HEK293 (cell line): Measurements from ENCODE around the gene OR4D6.
"Not testable (repeated sequence)": the region's sequence is repeated elsewhere in the genome, so short reads cannot be mapped to it uniquely, and the experiment has no call there.

Experiments used
- CTCF ChIA-PET: fragments of 350-600 bp; formaldehyde crosslinking; extraction: SDS; loops from one replicate; lab custom pipeline; 2021; ENCODE audit warnings: antibody characterized with exemption; lab: Yijun Ruan, JAX
- POLR2A ChIA-PET: fragments of 300-600 bp; formaldehyde crosslinking; extraction: SDS; loops from one replicate; lab custom pipeline; 2020; ENCODE audit warnings: antibody characterized with exemption, inconsistent platforms; lab: Yijun Ruan, JAX
- H3K27ac ChIP-seq: fragments of 200-500 bp; sonication (Bioruptor generic); 2 replicates; pipeline ENCODE4 v1.5.1; 2014; ENCODE audit warnings: low read depth, low read length, control low read depth, inconsistent platforms; ENCODE audit errors: extremely low read depth
- H3K36me3 ChIP-seq, 2 experiments: fragments of 200-500 bp in 1 of 2; sonication (Bioruptor generic) in 1 of 2; 1 replicate in 1 of 2; 2 replicates in 1 of 2; pipeline ENCODE4 v1.5.1; 2014 to 2017; ENCODE audit warnings: inconsistent platforms in 2 of 2, low read length in 2 of 2; ENCODE audit not compliant: control insufficient read depth in 2 of 2, insufficient read depth in 1 of 2
- H3K4me1 ChIP-seq: fragments of 200-500 bp; sonication (Bioruptor generic); 2 replicates; pipeline ENCODE4 v1.5.1; 2014; ENCODE audit warnings: mild to moderate bottlenecking, low read length, inconsistent platforms; ENCODE audit not compliant: control insufficient read depth, insufficient read depth
- H3K4me3 ChIP-seq: 2 replicates; pipeline ENCODE4 v1.5.1; 2011; ENCODE audit warnings: low read depth, mild to moderate bottlenecking, control low read depth, low read length, moderate library complexity
- H3K9me3 ChIP-seq: fragments of 200-500 bp; sonication (Bioruptor generic); 2 replicates; pipeline ENCODE4 v1.5.1; 2014; ENCODE audit warnings: low read depth, low read length, inconsistent platforms; ENCODE audit not compliant: control insufficient read depth, insufficient read depth
- BCL6B ChIP-seq: fragments of 450-650 bp; formaldehyde crosslinking; IDR thresholded peaks from 2 replicates; pipeline ENCODE4 v1.5.1; 2017; ENCODE audit warnings: missing biosample characterization, missing genetic modification characterization
- TSHZ1 ChIP-seq: fragments of 450-650 bp; formaldehyde crosslinking; IDR thresholded peaks from 2 replicates; pipeline ENCODE4 v1.5.1; 2016; ENCODE audit warnings: missing biosample characterization, missing genetic modification characterization, borderline replicate concordance
- ZEB2 ChIP-seq: fragments of 450-650 bp; formaldehyde crosslinking; IDR thresholded peaks from 2 replicates; pipeline ENCODE4 v1.5.1; 2016; ENCODE audit warnings: missing biosample characterization, missing genetic modification characterization
- ZNF138 ChIP-seq: fragments of 450-650 bp; formaldehyde crosslinking; IDR thresholded peaks from 2 replicates; pipeline ENCODE4 v1.5.1; 2016; ENCODE audit warnings: missing biosample characterization, missing genetic modification characterization, borderline replicate concordance
- ZNF248 ChIP-seq: fragments of 450-650 bp; formaldehyde crosslinking; IDR thresholded peaks from 2 replicates; pipeline ENCODE4 v1.5.1; 2017; ENCODE audit warnings: missing biosample characterization, missing genetic modification characterization
- ZNF366 ChIP-seq: fragments of 450-650 bp; formaldehyde crosslinking; conservative IDR thresholded peaks from 2 replicates; pipeline ENCODE4 v1.5.1; 2016; ENCODE audit warnings: missing biosample characterization, missing genetic modification characterization
- ZNF513 ChIP-seq: fragments of 450-650 bp; IDR thresholded peaks from 2 replicates; pipeline ENCODE4 v1.5.1; 2018; ENCODE audit warnings: missing biosample characterization, missing genetic modification characterization
- ZNF677 ChIP-seq: fragments of 450-650 bp; IDR thresholded peaks from 2 replicates; pipeline ENCODE4 v1.5.0; 2018; ENCODE audit warnings: missing biosample characterization, mild to moderate bottlenecking, missing genetic modification characterization, moderate library complexity
- ZNF707 ChIP-seq: fragments of 450-650 bp; formaldehyde crosslinking; IDR thresholded peaks from 2 replicates; pipeline ENCODE4 v1.5.1; 2016; ENCODE audit warnings: missing biosample characterization, missing genetic modification characterization
- ZNF776 ChIP-seq: fragments of 450-650 bp; formaldehyde crosslinking; IDR thresholded peaks from 2 replicates; pipeline ENCODE4 v1.5.0; 2017; ENCODE audit warnings: missing biosample characterization, missing genetic modification characterization, borderline replicate concordance
- ZNF843 ChIP-seq: fragments of 450-650 bp; formaldehyde crosslinking; IDR thresholded peaks from 2 replicates; pipeline ENCODE4 v1.5.1; 2016; ENCODE audit warnings: missing biosample characterization, missing genetic modification characterization
- ZXDB ChIP-seq: fragments of 450-650 bp; formaldehyde crosslinking; IDR thresholded peaks from 2 replicates; pipeline ENCODE4 v1.5.1; 2016; ENCODE audit warnings: missing biosample characterization, missing genetic modification characterization
- TF ChIP-seq, protein P1 (sequence below): fragments of 450-650 bp; formaldehyde crosslinking; IDR thresholded peaks from 2 replicates; pipeline ENCODE4 v1.5.1; 2016; ENCODE audit warnings: missing biosample characterization, missing genetic modification characterization, borderline replicate concordance

Gene OR4D6

GRCh38 chr11:59445624-59446023 lies 11.1 kb upstream of the OR4D6 start:
- CTCF ChIA-PET, result interaction anchor here (0.6 kb wide), 1 partner anchor 17 kb away, joined by 3 read pairs; no protein-coding TSS in a partner anchor
- H3K27ac ChIP-seq, POLR2A ChIA-PET, H3K9me3 ChIP-seq, H3K4me3 ChIP-seq, H3K36me3 ChIP-seq, H3K4me1 ChIP-seq: not testable (repeated sequence)

GRCh38 chr11:59448484-59448883 lies 8.3 kb upstream of the OR4D6 start:
- H3K27ac ChIP-seq, result no peak overlapping the region
- H3K4me1 ChIP-seq, result no peaks in the 10 kb centered on the region
- no peak overlapping the region for H3K4me3 ChIP-seq
- no peaks in the 10 kb centered on the region for H3K36me3 ChIP-seq
- POLR2A ChIA-PET, result no interaction called here
- no peaks in the 10 kb centered on the region for H3K9me3 ChIP-seq
- TF ChIP-seq TSHZ1 (tag by site-specific recombination) (no peak), ZNF366 (tag by site-specific recombination) (no peak), ZXDB (tag by site-specific recombination) (no peak), ZNF513 (tag by site-specific recombination) (no peak), BCL6B (tag by site-specific recombination) (no peak), ZNF707 (tag by site-specific recombination) (no peak), ZNF248 (no peak)
- TF ChIP-seq, all 188 proteins: peak for 0
- CTCF ChIA-PET, result no interaction called here

DNA sequence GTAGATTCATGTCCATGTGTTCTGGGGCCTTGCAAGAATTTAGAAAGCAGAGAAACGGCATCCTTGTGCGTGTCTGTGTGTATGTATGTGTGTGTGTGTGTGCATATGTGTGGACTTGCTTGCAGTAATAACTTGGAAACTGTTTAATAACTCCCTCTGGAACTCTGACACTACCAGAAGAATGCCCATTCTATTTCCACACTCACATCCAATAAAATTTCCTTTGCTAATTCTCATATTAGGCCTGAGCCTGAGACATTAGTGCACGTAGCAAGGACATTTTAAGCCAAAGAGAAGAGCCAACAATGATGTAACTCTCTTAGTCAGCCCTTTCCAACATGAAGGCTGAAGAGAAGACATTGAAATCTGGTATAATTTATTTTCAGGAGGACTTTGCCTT lies 3.2 kb downstream of the OR4D6 start:
- Histone ChIP-seq H3K27ac (no peak overlapping the region), H3K4me3 (no peak overlapping the region), H3K36me3 (no peaks in the 10 kb centered on the region), H3K4me1 (no peaks in the 10 kb centered on the region), H3K9me3 (no peaks in the 10 kb centered on the region)
- TF ChIP-seq ZNF677, result no peak
- TF ChIP-seq ZEB2, result no peak
- no peak for TF ChIP-seq ZNF776 (tag by site-specific recombination)
- TF ChIP-seq, protein P1, sequence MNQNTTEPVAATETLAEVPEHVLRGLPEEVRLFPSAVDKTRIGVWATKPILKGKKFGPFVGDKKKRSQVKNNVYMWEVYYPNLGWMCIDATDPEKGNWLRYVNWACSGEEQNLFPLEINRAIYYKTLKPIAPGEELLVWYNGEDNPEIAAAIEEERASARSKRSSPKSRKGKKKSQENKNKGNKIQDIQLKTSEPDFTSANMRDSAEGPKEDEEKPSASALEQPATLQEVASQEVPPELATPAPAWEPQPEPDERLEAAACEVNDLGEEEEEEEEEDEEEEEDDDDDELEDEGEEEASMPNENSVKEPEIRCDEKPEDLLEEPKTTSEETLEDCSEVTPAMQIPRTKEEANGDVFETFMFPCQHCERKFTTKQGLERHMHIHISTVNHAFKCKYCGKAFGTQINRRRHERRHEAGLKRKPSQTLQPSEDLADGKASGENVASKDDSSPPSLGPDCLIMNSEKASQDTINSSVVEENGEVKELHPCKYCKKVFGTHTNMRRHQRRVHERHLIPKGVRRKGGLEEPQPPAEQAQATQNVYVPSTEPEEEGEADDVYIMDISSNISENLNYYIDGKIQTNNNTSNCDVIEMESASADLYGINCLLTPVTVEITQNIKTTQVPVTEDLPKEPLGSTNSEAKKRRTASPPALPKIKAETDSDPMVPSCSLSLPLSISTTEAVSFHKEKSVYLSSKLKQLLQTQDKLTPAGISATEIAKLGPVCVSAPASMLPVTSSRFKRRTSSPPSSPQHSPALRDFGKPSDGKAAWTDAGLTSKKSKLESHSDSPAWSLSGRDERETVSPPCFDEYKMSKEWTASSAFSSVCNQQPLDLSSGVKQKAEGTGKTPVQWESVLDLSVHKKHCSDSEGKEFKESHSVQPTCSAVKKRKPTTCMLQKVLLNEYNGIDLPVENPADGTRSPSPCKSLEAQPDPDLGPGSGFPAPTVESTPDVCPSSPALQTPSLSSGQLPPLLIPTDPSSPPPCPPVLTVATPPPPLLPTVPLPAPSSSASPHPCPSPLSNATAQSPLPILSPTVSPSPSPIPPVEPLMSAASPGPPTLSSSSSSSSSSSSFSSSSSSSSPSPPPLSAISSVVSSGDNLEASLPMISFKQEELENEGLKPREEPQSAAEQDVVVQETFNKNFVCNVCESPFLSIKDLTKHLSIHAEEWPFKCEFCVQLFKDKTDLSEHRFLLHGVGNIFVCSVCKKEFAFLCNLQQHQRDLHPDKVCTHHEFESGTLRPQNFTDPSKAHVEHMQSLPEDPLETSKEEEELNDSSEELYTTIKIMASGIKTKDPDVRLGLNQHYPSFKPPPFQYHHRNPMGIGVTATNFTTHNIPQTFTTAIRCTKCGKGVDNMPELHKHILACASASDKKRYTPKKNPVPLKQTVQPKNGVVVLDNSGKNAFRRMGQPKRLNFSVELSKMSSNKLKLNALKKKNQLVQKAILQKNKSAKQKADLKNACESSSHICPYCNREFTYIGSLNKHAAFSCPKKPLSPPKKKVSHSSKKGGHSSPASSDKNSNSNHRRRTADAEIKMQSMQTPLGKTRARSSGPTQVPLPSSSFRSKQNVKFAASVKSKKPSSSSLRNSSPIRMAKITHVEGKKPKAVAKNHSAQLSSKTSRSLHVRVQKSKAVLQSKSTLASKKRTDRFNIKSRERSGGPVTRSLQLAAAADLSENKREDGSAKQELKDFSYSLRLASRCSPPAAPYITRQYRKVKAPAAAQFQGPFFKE (tag by site-specific recombination), result no peak
- no peak for TF ChIP-seq ZNF843 (tag by site-specific recombination)
- no peak for TF ChIP-seq ZNF138 (tag by site-specific recombination)
- ChIA-PET CTCF (no interaction called here), POLR2A (no interaction called here)
